ENCODE measurements around the gene RAB8A. TPM values are rescaled to one million over a fixed set of nuclear protein-coding genes. Genes with fewer than 3 reads are reported as not detected.

Gene RAB8A
- total and polyA plus RNA-seq, 10 donors: 31.5 to 104 (median 81.7) TPM

GRCh38 chr19:16148443-16149229 lies 36.9 kb downstream of the RAB8A start:
- TF ChIP-seq POLR2A (IDR thresholded peaks at IDR 0.05) (no peak), POLR2AphosphoS5 (IDR thresholded peaks at IDR 0.05) (no peak)
- TF ChIP-seq, protein P1, sequence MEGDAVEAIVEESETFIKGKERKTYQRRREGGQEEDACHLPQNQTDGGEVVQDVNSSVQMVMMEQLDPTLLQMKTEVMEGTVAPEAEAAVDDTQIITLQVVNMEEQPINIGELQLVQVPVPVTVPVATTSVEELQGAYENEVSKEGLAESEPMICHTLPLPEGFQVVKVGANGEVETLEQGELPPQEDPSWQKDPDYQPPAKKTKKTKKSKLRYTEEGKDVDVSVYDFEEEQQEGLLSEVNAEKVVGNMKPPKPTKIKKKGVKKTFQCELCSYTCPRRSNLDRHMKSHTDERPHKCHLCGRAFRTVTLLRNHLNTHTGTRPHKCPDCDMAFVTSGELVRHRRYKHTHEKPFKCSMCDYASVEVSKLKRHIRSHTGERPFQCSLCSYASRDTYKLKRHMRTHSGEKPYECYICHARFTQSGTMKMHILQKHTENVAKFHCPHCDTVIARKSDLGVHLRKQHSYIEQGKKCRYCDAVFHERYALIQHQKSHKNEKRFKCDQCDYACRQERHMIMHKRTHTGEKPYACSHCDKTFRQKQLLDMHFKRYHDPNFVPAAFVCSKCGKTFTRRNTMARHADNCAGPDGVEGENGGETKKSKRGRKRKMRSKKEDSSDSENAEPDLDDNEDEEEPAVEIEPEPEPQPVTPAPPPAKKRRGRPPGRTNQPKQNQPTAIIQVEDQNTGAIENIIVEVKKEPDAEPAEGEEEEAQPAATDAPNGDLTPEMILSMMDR (IDR thresholded peaks at IDR 0.05 in 8 of 11, conservative IDR thresholded peaks at IDR 0.05 in 3 of 11): no peak
- WGBS, 5 donors: 34 to 53% (median 50%) methylated on average over 8 of the region's 8 CpGs
- Histone ChIP-seq H3K4me3 (peak overlapping the region in 1 of 8 donors; percentile 42), H3K27me3 (replicated peaks in 1 of 7) (no peaks in the 10 kb centered on the region), H3K9me3 (no peaks in the 10 kb centered on the region), H3K27ac (peak overlapping the region; percentile 60 to 96 (median 90)), H3K4me1 (peaks cover 22 to 90% (median 74%) of the 10 kb centered on the region in 6 donors), H3K36me3 (peaks cover 0 to 61% (median 31%) of the 10 kb centered on the region in 6 donors)
- intact Hi-C loops (cut with DNase I; ENCODE audit: low total_unique reads): no loop called here
- no peak for DNase-seq

GRCh38 chr19:16153582-16154336 lies 42.1 kb downstream of the RAB8A start:
- 79 to 91% (median 83%) methylated on average over 10 to 11 of the region's 11 CpGs for WGBS, 5 donors
- intact Hi-C loops (cut with DNase I; ENCODE audit: low total_unique reads): no loop called here
- DNase-seq: no peak
- Histone ChIP-seq H3K9me3 (no peaks in the 10 kb centered on the region), H3K4me3 (no peak overlapping the region), H3K4me1 (peaks cover 14 to 69% (median 41%) of the 10 kb centered on the region in 6 donors), H3K27ac (peak overlapping the region in 1 of 8 donors; percentile 61), H3K36me3 (peaks cover 0 to 98% (median 56%) of the 10 kb centered on the region in 6 donors), H3K27me3 (replicated peaks in 1 of 7) (no peaks in the 10 kb centered on the region)
- no peak for TF ChIP-seq POLR2AphosphoS5 (IDR thresholded peaks at IDR 0.05)
- TF ChIP-seq, protein P1 (IDR thresholded peaks at IDR 0.05 in 8 of 11, conservative IDR thresholded peaks at IDR 0.05 in 3 of 11): no peak

DNA sequence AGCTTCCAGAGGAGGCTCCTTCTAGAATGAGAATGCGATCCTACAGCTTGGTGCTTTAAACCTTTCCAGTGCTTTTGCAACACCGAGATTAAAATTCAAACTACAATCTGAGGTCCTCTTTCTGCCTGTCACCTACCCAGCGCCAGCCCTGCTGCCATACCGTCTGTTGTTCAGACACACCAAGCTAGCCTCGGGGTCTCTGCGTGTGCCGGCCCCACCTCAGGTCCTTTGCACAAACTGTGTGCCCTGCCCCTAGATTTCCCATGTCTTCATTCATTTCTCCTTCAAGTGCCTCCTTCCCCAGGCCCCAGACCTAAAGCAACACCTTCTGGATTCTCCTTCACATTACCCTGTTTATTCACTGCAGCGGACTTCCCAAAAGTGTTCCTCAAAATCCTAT lies 42.9 kb downstream of the RAB8A start:
- Histone ChIP-seq H3K9me3 (no peaks in the 10 kb centered on the region), H3K27me3 (replicated peaks in 1 of 7) (no peaks in the 10 kb centered on the region), H3K36me3 (peaks cover 0 to 90% (median 53%) of the 10 kb centered on the region in 6 donors), H3K27ac (peak overlapping the region in 3 of 8 donors; percentile 30 to 61 (median 39)), H3K4me1 (peaks cover 6 to 61% (median 33%) of the 10 kb centered on the region in 6 donors), H3K4me3 (no peak overlapping the region)
- WGBS, 5 donors: 91 to 96% (median 94%) methylated on average over 8 of the region's 8 CpGs
- peak in 1 of 3 donors; percentile 13 for TF ChIP-seq POLR2AphosphoS5 (IDR thresholded peaks at IDR 0.05)
- no peak for TF ChIP-seq POLR2A (IDR thresholded peaks at IDR 0.05)
- intact Hi-C loops (cut with DNase I; ENCODE audit: low total_unique reads): no loop called here
- DNase-seq: no peak

- no peak overlapping the region for H3K4me3 ChIP-seq
- H3K4me1 ChIP-seq: peaks cover 3 to 55% (median 27%) of the 10 kb centered on the region in 6 donors
- H3K36me3 ChIP-seq: peaks cover 0 to 85% (median 52%) of the 10 kb centered on the region in 6 donors
- intact Hi-C loops (cut with DNase I; ENCODE audit: low total_unique reads): no loop called here
- TF ChIP-seq POLR2A (IDR thresholded peaks at IDR 0.05) (no peak), POLR2AphosphoS5 (IDR thresholded peaks at IDR 0.05) (no peak)
- DNase-seq: no peak
- H3K9me3 ChIP-seq: no peaks in the 10 kb centered on the region
- no peaks in the 10 kb centered on the region for H3K27me3 ChIP-seq (replicated peaks in 1 of 7)
- 90 to 100% (median 96%) methylated on average over 1 of the region's 1 CpG for WGBS, 5 donors
- peak overlapping the region in 4 of 8 donors; percentile 15 to 61 (median 34) for H3K27ac ChIP-seq
Observed at GRCh38 chr19:16155128-16155527, 43.4 kb downstream of the RAB8A start.
